GM12878 (cell line): ENCODE results near the gene ATP4A. TPM values are rescaled to one million over a fixed set of nuclear protein-coding genes. Genes with fewer than 3 reads are reported as not detected.
"Not testable (repeated sequence)": the region's sequence is repeated elsewhere in the genome, so short reads cannot be mapped to it uniquely, and the experiment has no call there.

Experiments
- ATAC-seq: fragments of 200-7000 bp; cut with Tn5 transposase; 3 replicates; pipeline ENCODE4 v1.9.1; 2020; ENCODE audit warnings: mild to moderate bottlenecking, moderate library complexity
- BruUV-seq: library from RNA; stranded (reverse); fragments of 400-500 nt; replicated peaks from 2 replicates; lab custom pipeline; 2021; lab: Mats Ljungman, UMichigan
- CTCF ChIA-PET: fragments of 300-600 bp; sonication (Branson Sonifier 250); formaldehyde crosslinking; extraction: SDS; loops from one replicate; lab custom pipeline; 2021; ENCODE audit warnings: inconsistent platforms; lab: Yijun Ruan, JAX
- POLR2A ChIA-PET: fragments of 350-600 bp; formaldehyde crosslinking; extraction: SDS; loops from one replicate; lab custom pipeline; 2021; ENCODE audit warnings: inconsistent platforms; lab: Charles Lee
- RAD21 ChIA-PET: fragments of 300-600 bp; sonication (Branson Sonifier 250); formaldehyde crosslinking; loops from one replicate; lab custom pipeline; 2023; ENCODE audit warnings: antibody characterized with exemption; ENCODE audit not compliant: unreplicated experiment; lab: Charles Lee
- SMC1A ChIA-PET: fragments of 300-600 bp; sonication (Branson Sonifier 250); formaldehyde crosslinking; loops from one replicate; lab custom pipeline; 2023; ENCODE audit not compliant: unreplicated experiment, uncharacterized antibody; lab: Charles Lee
- DNase-seq: peaks from one replicate; pipeline ENCODE4 v3.0.0-alpha.2; 2011; ENCODE audit warnings: low read depth, low spot score
- FAIRE-seq: peaks from 3 replicates; lab custom pipeline; 2011; peaks lifted over from hg19 to GRCh38; lab: Jason Lieb, UNC
- H2AFZ ChIP-seq: 2 replicates; pipeline ENCODE4 v1.6.0; 2011; ENCODE audit warnings: low read depth, low read length, control low read depth; ENCODE audit not compliant: control insufficient read depth
- H3K27ac ChIP-seq: 2 replicates; pipeline ENCODE4 v1.5.1; 2011; ENCODE audit warnings: control low read depth; ENCODE audit not compliant: control insufficient read depth, insufficient read depth
- H3K27me3 ChIP-seq, 2 experiments: replicated peaks in 1 of 2; 2 replicates each; pipeline versions ENCODE4 v1.6.0 to v1.6.1; 2011; ENCODE audit warnings: low read length in 1 of 2; ENCODE audit not compliant: control insufficient read depth in 2 of 2, insufficient read depth in 2 of 2
- H3K36me3 ChIP-seq, 2 experiments: 2 replicates each; pipeline ENCODE4 v1.5.1; 2011; ENCODE audit warnings: low read length in 1 of 2; ENCODE audit not compliant: control insufficient read depth in 2 of 2, insufficient read depth in 2 of 2
- H3K4me1 ChIP-seq: 2 replicates; pipeline ENCODE4 v1.6.1; 2011; ENCODE audit warnings: mild to moderate bottlenecking, low read length, moderate library complexity, mixed read lengths; ENCODE audit not compliant: control insufficient read depth, insufficient read depth
- H3K4me2 ChIP-seq: 2 replicates; pipeline ENCODE4 v1.6.0; 2011; ENCODE audit warnings: control low read depth; ENCODE audit not compliant: control insufficient read depth, insufficient read depth
- H3K4me3 ChIP-seq: fragments of 200-600 bp; sonication (generic); 2 replicates; pipeline ENCODE4 v1.5.1; 2016
- H3K79me2 ChIP-seq: 2 replicates; pipeline ENCODE4 v1.6.0; 2011; ENCODE audit warnings: low read length; ENCODE audit not compliant: control insufficient read depth, insufficient read depth
- H3K9ac ChIP-seq: 2 replicates; pipeline ENCODE4 v1.8.0; 2011; ENCODE audit warnings: low read length, control low read depth, mixed read lengths; ENCODE audit not compliant: control insufficient read depth, insufficient read depth
- H3K9me3 ChIP-seq: replicated peaks from 3 replicates; pipeline ENCODE4 v1.5.1; 2011; ENCODE audit warnings: mild to moderate bottlenecking, low read length; ENCODE audit not compliant: control insufficient read depth, insufficient read depth
- H4K20me1 ChIP-seq: 2 replicates; pipeline ENCODE4 v1.6.0; 2011; ENCODE audit not compliant: control insufficient read depth, insufficient read depth
- CEBPB ChIP-seq, 2 experiments: fragments of 150-350 bp in 1 of 2; IDR thresholded peaks; 2 replicates each; pipeline ENCODE4 v1.6.1; 2012 to 2014; ENCODE audit warnings: low read depth in 2 of 2, low read length in 2 of 2, borderline replicate concordance in 1 of 2, inconsistent platforms in 1 of 2
- CHD4 ChIP-seq: fragments of 200-600 bp; sonication (generic); IDR thresholded peaks from 2 replicates; pipeline ENCODE4 v1.6.1; 2016; ENCODE audit warnings: mild to moderate bottlenecking
- HDAC6 ChIP-seq: fragments of 200-600 bp; sonication (generic); IDR thresholded peaks from one replicate; pipeline ENCODE4 v1.8.0; 2017; ENCODE audit warnings: antibody characterized with exemption; ENCODE audit not compliant: unreplicated experiment
- NFIC ChIP-seq: IDR thresholded peaks from 2 replicates; pipeline ENCODE4 v1.6.1; 2012; ENCODE audit warnings: low read depth, mild to moderate bottlenecking, inconsistent platforms, low read length, moderate library complexity
- NFYB ChIP-seq: IDR thresholded peaks from 2 replicates; pipeline ENCODE4 v1.6.1; 2011; ENCODE audit warnings: low read depth, mild to moderate bottlenecking, low read length, improper control_type of control experiment, moderate library complexity; ENCODE audit not compliant: insufficient read depth
- SRF ChIP-seq, 2 experiments: IDR thresholded peaks; 2 replicates each; pipeline ENCODE4 v1.6.1; 2011; ENCODE audit warnings: low read depth in 2 of 2, low read length in 2 of 2, mild to moderate bottlenecking in 1 of 2, moderate library complexity in 1 of 2
- WGBS: methylation state at CpG from one replicate; pipeline ENCODE4 v1.1.6; 2016; ENCODE audit warnings: low lambda C conversion rate; ENCODE audit not compliant: insufficient replicate concordance, insufficient coverage; ENCODE audit errors: missing lambda C conversion rate; 5-methylcytosine and 5-hydroxymethylcytosine counted together
- in situ Hi-C: fragments of 300-500 bp; cut with MboI; formaldehyde crosslinking; loops from 9 replicates; pipeline ENCODE4 v1.14.3; 2018; ENCODE audit warnings: mixed read lengths
- intact Hi-C: fragments of 100-400 bp; cut with micrococcal nuclease; formaldehyde crosslinking; loops from one replicate; pipeline ENCODE4 v1.14.2; 2022; ENCODE audit not compliant: unreplicated experiment
- polyA plus RNA-seq, 11 experiments: library from polyadenylated mRNA; depleted of rRNA in 4 of 11; unstranded in 6 of 11; stranded (reverse) in 5 of 11; fragments of >200 nt; fragmentation: Nextera tagmentation in 4 of 11; fragmentation: Illumina TruSeq in 1 of 11; extraction: Ambion mirVana in 4 of 11; extraction: Trizol in 1 of 11; gene quantifications; 1 replicate in 1 of 11; 2 replicates in 10 of 11; pipeline versions ENCODE4 v1.2.1 to v1.2.3, GENCODE V29; 2011 to 2016; ENCODE audit warnings: inconsistent platforms in 2 of 11, missing spikeins in 2 of 11, low read depth in 1 of 11
- total RNA-seq, 4 experiments: library from RNA; depleted of rRNA in 3 of 4; stranded (reverse); fragments of >200 nt in 3 of 4; fragmentation: Illumina TruSeq in 1 of 4; extraction: Trizol in 1 of 4; gene quantifications; 2 replicates each; pipeline versions ENCODE4 v1.2.1 to v1.2.3, GENCODE V29; 2013 to 2021

Gene ATP4A
- total and polyA plus RNA-seq, 10 of the 15 experiments (the other 5 are each of a cell fraction or from before 2014, with no cell fraction given): 0.03 to 1.5 (median 0.11) TPM; not detected in 3

GRCh38 chr19:35604436-35604835 is 41.0 kb upstream of the ATP4A start:
- H3K27ac ChIP-seq, H3K4me2 ChIP-seq, H3K27me3 ChIP-seq, DNase-seq, RAD21 ChIA-PET, H3K36me3 ChIP-seq, in situ Hi-C loops, H2AFZ ChIP-seq, H3K79me2 ChIP-seq, H3K9me3 ChIP-seq, ATAC-seq, H3K9ac ChIP-seq, BruUV-seq, FAIRE-seq, H4K20me1 ChIP-seq, H3K4me3 ChIP-seq, CTCF ChIA-PET, intact Hi-C loops, H3K4me1 ChIP-seq: not testable (repeated sequence)
- 74% methylated on average over 4 of the region's 4 CpGs for WGBS
- SMC1A ChIA-PET: interaction anchor here (1.6 kb wide), 1 partner anchor 45 kb away, joined by 3 read pairs; no protein-coding TSS in a partner anchor
- POLR2A ChIA-PET: interaction anchor here (1.1 kb wide), 1 partner anchor 9 kb away, joined by 3 read pairs; no protein-coding TSS in a partner anchor

- no peak for FAIRE-seq
- no peaks in the 10 kb centered on the region for H3K79me2 ChIP-seq
- no peak for DNase-seq
- no TSS peak for BruUV-seq
- in situ Hi-C loops: no loop called here
- H3K9ac ChIP-seq: no peak overlapping the region
- no peak for ATAC-seq
- H3K4me1 ChIP-seq: no peaks in the 10 kb centered on the region
- no peak overlapping the region for H2AFZ ChIP-seq
- no peaks in the 10 kb centered on the region; a peak in 1 of 4 replicates for H3K27me3 ChIP-seq
- no peaks in the 10 kb centered on the region for H4K20me1 ChIP-seq
- POLR2A ChIA-PET: interaction anchor here (0.6 kb wide), 1 partner anchor 602 kb away, joined by 5 read pairs; no protein-coding TSS in a partner anchor
- no peak overlapping the region for H3K4me2 ChIP-seq
- 75% methylated on average over 3 of the region's 3 CpGs for WGBS
- TF ChIP-seq CEBPB (IDR thresholded peaks at IDR 0.05; ENCODE audit: borderline replicate concordance in 1 of 2, low read depth in 2 of 2, low read length in 2 of 2) (no peak), HDAC6 (no peak), SRF (IDR thresholded peaks at IDR 0.05; ENCODE audit: low read depth in 2 of 2, low read length in 2 of 2) (no peak), NFIC (no peak), NFYB (no peak), CHD4 (no peak)
- TF ChIP-seq, all 136 proteins: peak for 0
- ChIA-PET SMC1A (interaction anchor here (1.0 to 1.3 kb wide), 3 partner anchors 11 to 110 kb away, joined by 3 to 4 read pairs (median 3); no protein-coding TSS in a partner anchor), CTCF (interaction anchor here (0.7 to 1.4 kb wide), 2 partner anchors 8 to 53 kb away, joined by 3 to 4 read pairs; no protein-coding TSS in a partner anchor), RAD21 (no interaction called here)
- intact Hi-C loops: no loop called here
- H3K36me3 ChIP-seq: no peaks in the 10 kb centered on the region
- H3K4me3 ChIP-seq: no peak overlapping the region
- no peaks in the 10 kb centered on the region; the same call in 2 of the 3 replicates for H3K9me3 ChIP-seq
- no peak overlapping the region for H3K27ac ChIP-seq
Observed at GRCh38 chr19:35601971-35602370, 38.5 kb upstream of the ATP4A start.
